GM23248 (cell line): Measurements from ENCODE around the gene MPG.

ENCODE experiments used
- EZH2 ChIP-seq: fragments of 200-600 bp; sonication (generic); IDR thresholded peaks from 2 replicates; pipeline ENCODE4 v1.6.1; 2018; ENCODE audit warnings: antibody characterized with exemption, mild to moderate bottlenecking; ENCODE audit not compliant: insufficient read depth, poor library complexity, severe bottlenecking
- EZH2phosphoT487 ChIP-seq: fragments of 200-600 bp; sonication (generic); IDR thresholded peaks from 2 replicates; pipeline ENCODE4 v1.6.1; 2018; ENCODE audit warnings: antibody characterized with exemption, moderate library complexity, mild to moderate bottlenecking, low read depth; ENCODE audit not compliant: insufficient read depth

- TF ChIP-seq EZH2 (no peak), EZH2phosphoT487 (no peak)
These were observed 42.7 kb downstream of the MPG start for GRCh38 chr16:120756-121155.
